Prostate gland (tissue), 2 donors: ENCODE data around the gene LIPC.

Source experiments
- CTCF ChIP-seq, 4 experiments: fragments of 200-600 bp in 2 of 4; fragments of 450-650 bp in 2 of 4; sonication (generic) in 2 of 4; IDR thresholded peaks; 1 replicate in 3 of 4; 2 replicates in 1 of 4; pipeline ENCODE4 v1.5.1; 2016 to 2019; ENCODE audit warnings: antibody characterized with exemption in 4 of 4, mild to moderate bottlenecking in 2 of 4, moderate library complexity in 2 of 4
- POLR2A ChIP-seq: fragments of 450-650 bp; IDR thresholded peaks from one replicate; pipeline ENCODE4 v1.6.1; 2016; ENCODE audit warnings: antibody characterized with exemption, mild to moderate bottlenecking

- no peak for TF ChIP-seq CTCF (IDR thresholded peaks at IDR 0.05)
- no peak for TF ChIP-seq POLR2A
Observed at GRCh38 chr15:58571491-58571890, 139.7 kb downstream of the LIPC start.
